Mesothelial cell of epicardium (in vitro differentiated cells): Measurements from ENCODE around the gene CDKN2D. TPM values are rescaled to one million over a fixed set of nuclear protein-coding genes. Genes with fewer than 3 reads are reported as not detected.

Experiments used
- DNase-seq, 2 experiments: peaks; one replicate each; pipeline ENCODE4 v3.0.0; 2021; ENCODE audit warnings: low spot score in 2 of 2; ENCODE audit not compliant: unreplicated experiment in 2 of 2
- H3K27ac Mint-ChIP-seq: 2 replicates; pipeline ENCODE4 v1.8.0; 2021; ENCODE audit warnings: mixed read lengths
- H3K27me3 Mint-ChIP-seq: 2 replicates; pipeline ENCODE4 v1.8.0; 2021; ENCODE audit warnings: low read depth, mixed read lengths
- H3K36me3 Mint-ChIP-seq: 2 replicates; pipeline ENCODE4 v1.8.0; 2021; ENCODE audit warnings: mixed read lengths
- H3K4me1 Mint-ChIP-seq: 2 replicates; pipeline ENCODE4 v1.8.0; 2021; ENCODE audit warnings: mixed read lengths
- H3K4me3 Mint-ChIP-seq: 2 replicates; pipeline ENCODE4 v1.8.0; 2021; ENCODE audit warnings: mild to moderate bottlenecking, moderate library complexity, mixed read lengths
- H3K9me3 Mint-ChIP-seq: 2 replicates; pipeline ENCODE4 v1.8.0; 2021; ENCODE audit warnings: mixed read lengths
- total RNA-seq: library from RNA; stranded (reverse); gene quantifications from 3 replicates; pipeline ENCODE4 v1.2.1, GENCODE V29; 2021
- TF ChIP-seq, protein P1 (sequence below): fragments of 200-600 bp; sonication (generic); IDR thresholded peaks from one replicate; pipeline ENCODE4 v1.5.0; 2021; ENCODE audit warnings: antibody characterized with exemption; ENCODE audit not compliant: unreplicated experiment

CDKN2D gene
- total RNA-seq, 1 donor from 2014 or later, result 3.1 TPM

DNA sequence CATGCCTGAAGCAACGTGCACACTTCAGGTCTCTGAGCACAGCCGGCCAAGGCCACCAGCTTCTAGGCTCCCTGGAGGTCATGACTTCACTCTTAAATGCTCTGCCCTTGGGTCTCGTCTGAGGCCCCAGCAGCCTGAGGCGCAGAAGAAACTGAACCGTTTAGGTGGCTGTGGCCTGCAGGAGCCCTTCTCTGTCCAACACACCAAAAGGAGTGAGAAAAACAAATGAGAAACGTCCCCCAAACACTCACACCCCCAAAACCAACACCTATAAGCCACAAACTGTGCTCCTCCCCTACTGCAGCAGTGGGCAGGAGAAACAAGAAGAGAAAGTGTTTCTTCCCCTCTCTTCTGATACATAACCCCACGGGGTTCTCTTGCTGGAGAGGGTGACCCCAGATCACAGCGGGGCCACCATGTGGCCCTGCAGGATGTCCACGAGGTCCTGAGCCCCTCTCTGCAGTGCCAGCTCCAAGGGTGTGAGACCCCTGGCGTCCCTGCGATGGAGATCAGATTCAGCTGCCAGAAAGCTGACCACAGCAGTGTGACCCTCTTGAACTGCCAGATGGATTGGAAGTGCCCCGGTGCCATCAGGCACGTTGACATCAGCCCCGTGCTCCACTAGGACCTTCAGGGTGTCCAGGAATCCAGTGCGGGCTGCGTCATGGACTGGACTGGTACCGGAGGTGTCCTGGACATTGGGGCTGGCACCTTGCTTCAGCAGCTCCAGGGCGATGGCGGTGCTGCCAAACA is 1.9 kb downstream of the CDKN2D start:
- TF ChIP-seq, protein P1, sequence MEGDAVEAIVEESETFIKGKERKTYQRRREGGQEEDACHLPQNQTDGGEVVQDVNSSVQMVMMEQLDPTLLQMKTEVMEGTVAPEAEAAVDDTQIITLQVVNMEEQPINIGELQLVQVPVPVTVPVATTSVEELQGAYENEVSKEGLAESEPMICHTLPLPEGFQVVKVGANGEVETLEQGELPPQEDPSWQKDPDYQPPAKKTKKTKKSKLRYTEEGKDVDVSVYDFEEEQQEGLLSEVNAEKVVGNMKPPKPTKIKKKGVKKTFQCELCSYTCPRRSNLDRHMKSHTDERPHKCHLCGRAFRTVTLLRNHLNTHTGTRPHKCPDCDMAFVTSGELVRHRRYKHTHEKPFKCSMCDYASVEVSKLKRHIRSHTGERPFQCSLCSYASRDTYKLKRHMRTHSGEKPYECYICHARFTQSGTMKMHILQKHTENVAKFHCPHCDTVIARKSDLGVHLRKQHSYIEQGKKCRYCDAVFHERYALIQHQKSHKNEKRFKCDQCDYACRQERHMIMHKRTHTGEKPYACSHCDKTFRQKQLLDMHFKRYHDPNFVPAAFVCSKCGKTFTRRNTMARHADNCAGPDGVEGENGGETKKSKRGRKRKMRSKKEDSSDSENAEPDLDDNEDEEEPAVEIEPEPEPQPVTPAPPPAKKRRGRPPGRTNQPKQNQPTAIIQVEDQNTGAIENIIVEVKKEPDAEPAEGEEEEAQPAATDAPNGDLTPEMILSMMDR, result no peak
- peaks cover 38% of the 10 kb centered on the region for H3K4me1 Mint-ChIP-seq
- no peaks in the 10 kb centered on the region for H3K36me3 Mint-ChIP-seq
- DNase-seq, result no peak
- no peaks in the 10 kb centered on the region for H3K9me3 Mint-ChIP-seq
- H3K27ac Mint-ChIP-seq, result peak overlapping the region; percentile 54
- H3K4me3 Mint-ChIP-seq, result peak overlapping the region; percentile 87
- no peaks in the 10 kb centered on the region for H3K27me3 Mint-ChIP-seq

DNA sequence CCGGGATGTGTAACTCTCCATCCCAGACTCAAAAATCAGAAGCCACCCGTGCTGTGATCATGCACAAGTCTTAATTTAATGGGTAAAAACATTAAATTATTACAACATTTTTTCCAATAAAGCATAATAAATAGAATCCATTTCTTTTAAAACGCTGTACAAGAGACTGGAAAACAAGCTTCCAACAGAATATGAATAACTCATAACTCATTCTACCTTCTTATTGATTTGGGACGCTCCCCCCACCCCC is 2.4 kb downstream of the CDKN2D start:
- no peaks in the 10 kb centered on the region for H3K9me3 Mint-ChIP-seq
- H3K4me1 Mint-ChIP-seq, result peaks cover 38% of the 10 kb centered on the region
- peak overlapping the region; percentile 87 for H3K4me3 Mint-ChIP-seq
- H3K36me3 Mint-ChIP-seq, result no peaks in the 10 kb centered on the region
- DNase-seq, result no peak
- H3K27ac Mint-ChIP-seq, result peak overlapping the region; percentile 91
- TF ChIP-seq, protein P1, result no peak
- H3K27me3 Mint-ChIP-seq, result no peaks in the 10 kb centered on the region

DNA sequence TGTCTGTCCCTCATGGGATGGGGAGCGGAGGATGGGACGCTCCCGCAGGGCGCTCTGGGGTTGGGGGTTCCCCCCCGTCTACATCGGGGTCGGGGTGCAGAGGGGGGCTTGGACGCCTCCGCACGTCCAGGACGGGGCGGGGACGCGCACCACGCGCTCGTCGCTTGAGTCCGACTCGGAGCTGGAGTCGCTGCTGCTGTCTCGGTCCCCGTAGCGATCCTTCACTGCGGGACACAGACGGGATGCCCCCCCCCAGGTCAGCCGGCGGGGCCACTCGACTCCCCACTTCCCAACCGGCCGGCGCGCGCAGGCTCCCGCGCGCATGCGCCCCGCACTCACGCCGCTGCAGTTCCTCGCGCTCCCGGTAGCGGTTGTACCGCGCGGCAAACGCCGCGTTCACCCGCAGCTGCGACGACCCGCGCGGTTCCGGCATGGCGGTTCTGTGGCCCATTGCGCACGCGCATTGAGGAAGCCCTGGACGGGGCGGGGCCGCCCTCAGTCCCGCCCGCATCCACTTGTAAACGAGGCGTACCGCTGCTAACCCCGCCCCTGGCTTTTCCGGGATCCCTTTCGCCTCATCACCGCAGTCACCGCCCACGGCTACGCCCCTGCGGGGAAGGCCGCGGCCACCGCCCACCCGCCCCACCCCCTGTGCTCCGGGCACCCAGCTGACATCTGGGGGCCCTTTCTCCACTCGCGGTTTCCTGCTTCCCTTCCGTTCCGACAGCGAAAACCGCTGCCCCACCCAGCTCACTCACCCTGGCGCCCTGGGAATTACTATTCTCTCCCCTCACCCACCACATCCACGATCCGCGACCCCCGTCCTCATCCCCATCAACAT is 3.0 kb downstream of the CDKN2D start, which contains the start of gene KRI1:
Gene KRI1, minus strand, starts transcription at position 444 of the 841 bp plus-strand sequence. Its CDS starts 11 bp downstream, at position 433.
- H3K4me3 Mint-ChIP-seq, result peak within 1 kb of the TSS; percentile 87
- H3K27me3 Mint-ChIP-seq, result no peaks in the 10 kb centered on the region
- H3K9me3 Mint-ChIP-seq, result no peaks in the 10 kb centered on the region
- peak within 1 kb of the TSS; percentile 91 for H3K27ac Mint-ChIP-seq
- TF ChIP-seq, protein P1, result peak; percentile 71
- H3K36me3 Mint-ChIP-seq, result no peaks in the 10 kb centered on the region
- peak; percentile 97 to 98 for DNase-seq
- H3K4me1 Mint-ChIP-seq, result peaks cover 38% of the 10 kb centered on the region

DNA sequence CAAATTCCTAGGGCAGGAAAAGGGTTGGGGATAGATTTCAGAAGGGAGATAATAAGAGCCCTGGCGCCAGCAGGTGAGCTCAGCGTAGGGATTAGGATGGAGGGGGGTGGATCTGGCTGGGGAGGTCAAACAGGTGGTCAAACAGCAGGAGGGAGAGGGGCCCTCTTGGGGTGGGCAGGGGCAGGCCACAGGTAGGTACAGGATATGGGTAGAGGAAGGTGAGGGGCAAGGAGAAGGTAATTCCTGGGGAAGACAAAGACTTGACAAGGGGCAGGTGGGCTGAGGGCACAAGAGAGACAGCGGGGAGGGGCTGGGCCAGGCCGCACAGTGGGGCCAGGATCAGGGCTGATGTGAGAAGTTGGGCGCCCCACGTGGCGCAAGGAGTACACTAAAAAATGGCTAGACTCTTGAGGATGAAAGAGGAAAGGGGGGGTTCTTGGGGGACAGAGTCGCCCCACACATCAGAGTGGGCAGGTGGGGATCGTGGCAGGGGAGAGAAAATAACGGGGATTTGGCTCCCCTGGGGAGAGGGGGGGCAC is 3.7 kb downstream of the CDKN2D start:
- Mint-ChIP-seq H3K4me3 (peak overlapping the region; percentile 87), H3K4me1 (peaks cover 38% of the 10 kb centered on the region), H3K27me3 (no peaks in the 10 kb centered on the region), H3K27ac (peak overlapping the region; percentile 89), H3K9me3 (no peaks in the 10 kb centered on the region), H3K36me3 (peaks cover 2% of the 10 kb centered on the region)
- peak in 1 of 2 experiments; percentile 43 for DNase-seq
- TF ChIP-seq, protein P1, result no peak

DNA sequence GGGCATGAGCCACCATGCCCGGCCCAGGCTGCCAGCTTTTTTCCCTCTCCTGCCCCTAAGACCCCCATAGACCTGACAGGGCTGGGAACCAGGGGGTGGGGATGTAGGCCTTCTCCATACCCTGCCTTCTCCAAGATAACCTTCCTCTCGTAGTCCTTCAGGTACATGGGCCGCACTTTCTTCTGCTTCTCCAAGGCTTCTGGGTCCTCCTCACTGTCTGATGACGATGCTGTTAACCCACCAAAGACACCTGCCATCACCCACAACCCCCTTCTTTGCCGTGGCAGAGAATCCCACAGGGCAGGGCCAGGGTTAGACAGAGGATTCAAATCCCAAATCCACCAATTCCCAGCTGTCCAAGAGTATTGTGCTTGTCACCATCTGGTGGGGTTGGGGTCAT is 6.2 kb downstream of the CDKN2D start:
- TF ChIP-seq, protein P1, result no peak
- H3K27ac Mint-ChIP-seq, result no peak overlapping the region
- peaks cover 24% of the 10 kb centered on the region for H3K4me1 Mint-ChIP-seq
- no peaks in the 10 kb centered on the region for H3K27me3 Mint-ChIP-seq
- no peak for DNase-seq
- no peak overlapping the region for H3K4me3 Mint-ChIP-seq
- no peaks in the 10 kb centered on the region for H3K9me3 Mint-ChIP-seq
- H3K36me3 Mint-ChIP-seq, result peaks cover 10% of the 10 kb centered on the region
